ENCODE results near the gene RWDD2A.

The RWDD2A gene

GRCh38 chr6:83198486-83199172 is 5.5 kb downstream of the RWDD2A start:
- H3K9ac ChIP-seq = no peak overlapping the region
- H3K4me1 ChIP-seq (ENCODE audit: low read depth, poor library complexity, severe bottlenecking) = peaks cover 5% of the 10 kb centered on the region
- no peak for TF ChIP-seq CTCF (conservative IDR thresholded peaks at IDR 0.05; ENCODE audit: low read depth, low read length)
- H3K36me3 ChIP-seq (ENCODE audit: insufficient read depth) = no peaks in the 10 kb centered on the region
- H2AFZ ChIP-seq (ENCODE audit: low read depth) = no peak overlapping the region
- H4K20me1 ChIP-seq (ENCODE audit: insufficient read depth) = no peaks in the 10 kb centered on the region
- H3K27me3 ChIP-seq (ENCODE audit: insufficient read depth, low read depth) = no peaks in the 10 kb centered on the region
- H3K79me2 ChIP-seq (ENCODE audit: insufficient read depth, low read depth) = no peaks in the 10 kb centered on the region
- H3K4me3 ChIP-seq (IDR thresholded peaks at IDR 0.05; ENCODE audit: insufficient read depth, low read depth, low read length) = no peak overlapping the region
- no peak overlapping the region for H3K27ac ChIP-seq
- H3K4me2 ChIP-seq = no peak overlapping the region

GRCh38 chr6:83199173-83199862 is 6.2 kb downstream of the RWDD2A start:
- H3K27ac ChIP-seq = no peak overlapping the region
- no peak overlapping the region for H3K9ac ChIP-seq
- H3K4me1 ChIP-seq (ENCODE audit: low read depth, poor library complexity, severe bottlenecking) = peaks cover 1% of the 10 kb centered on the region
- no peak overlapping the region for H2AFZ ChIP-seq (ENCODE audit: low read depth)
- TF ChIP-seq CTCF (conservative IDR thresholded peaks at IDR 0.05; ENCODE audit: low read depth, low read length) = no peak
- no peaks in the 10 kb centered on the region for H3K27me3 ChIP-seq (ENCODE audit: insufficient read depth, low read depth)
- H4K20me1 ChIP-seq (ENCODE audit: insufficient read depth) = no peaks in the 10 kb centered on the region
- no peak overlapping the region for H3K4me2 ChIP-seq
- no peaks in the 10 kb centered on the region for H3K79me2 ChIP-seq (ENCODE audit: insufficient read depth, low read depth)
- no peaks in the 10 kb centered on the region for H3K36me3 ChIP-seq (ENCODE audit: insufficient read depth)
- no peak overlapping the region for H3K4me3 ChIP-seq (IDR thresholded peaks at IDR 0.05; ENCODE audit: insufficient read depth, low read depth, low read length)

- no peaks in the 10 kb centered on the region for H3K79me2 ChIP-seq (ENCODE audit: insufficient read depth, low read depth)
- no peak for TF ChIP-seq CTCF (conservative IDR thresholded peaks at IDR 0.05; ENCODE audit: low read depth, low read length)
- no peak overlapping the region for H3K4me3 ChIP-seq (IDR thresholded peaks at IDR 0.05; ENCODE audit: insufficient read depth, low read depth, low read length)
- H3K36me3 ChIP-seq (ENCODE audit: insufficient read depth) = no peaks in the 10 kb centered on the region
- H3K4me2 ChIP-seq = no peak overlapping the region
- no peaks in the 10 kb centered on the region for H3K27me3 ChIP-seq (ENCODE audit: insufficient read depth, low read depth)
- no peaks in the 10 kb centered on the region for H4K20me1 ChIP-seq (ENCODE audit: insufficient read depth)
- H3K27ac ChIP-seq = no peak overlapping the region
- H3K9ac ChIP-seq = no peak overlapping the region
- H2AFZ ChIP-seq (ENCODE audit: low read depth) = no peak overlapping the region
- H3K4me1 ChIP-seq (ENCODE audit: low read depth, poor library complexity, severe bottlenecking) = no peaks in the 10 kb centered on the region
Measured at GRCh38 chr6:83199863-83200225, 6.7 kb downstream of the RWDD2A start.

GRCh38 chr6:83202031-83202430 is 8.9 kb downstream of the RWDD2A start:
- no peak overlapping the region for H3K9ac ChIP-seq
- H3K4me1 ChIP-seq (ENCODE audit: low read depth, poor library complexity, severe bottlenecking) = no peaks in the 10 kb centered on the region
- no peaks in the 10 kb centered on the region for H3K36me3 ChIP-seq (ENCODE audit: insufficient read depth)
- H3K4me3 ChIP-seq (IDR thresholded peaks at IDR 0.05; ENCODE audit: insufficient read depth, low read depth, low read length) = no peak overlapping the region
- H3K27me3 ChIP-seq (ENCODE audit: insufficient read depth, low read depth) = no peaks in the 10 kb centered on the region
- no peak overlapping the region for H3K4me2 ChIP-seq
- H3K27ac ChIP-seq = no peak overlapping the region
- H3K79me2 ChIP-seq (ENCODE audit: insufficient read depth, low read depth) = no peaks in the 10 kb centered on the region
- no peaks in the 10 kb centered on the region for H4K20me1 ChIP-seq (ENCODE audit: insufficient read depth)
- no peak overlapping the region for H2AFZ ChIP-seq (ENCODE audit: low read depth)
- no peak for TF ChIP-seq CTCF (conservative IDR thresholded peaks at IDR 0.05; ENCODE audit: low read depth, low read length)

Measured in KMS-11 (cell line).